K562 (cell line): ENCODE data around the gene TMEFF1.
A peak's percentile ranks its signal among the peaks of the same experiment; 100 is the strongest.

ENCODE experiments used
- ATF3 ChIP-seq, 2 experiments: fragments of 450-650 bp in 1 of 2; sonication (generic) in 1 of 2; formaldehyde crosslinking in 1 of 2; IDR thresholded peaks in 1 of 2; conservative IDR thresholded peaks in 1 of 2; 2 replicates each; pipeline versions ENCODE4 v1.6.1 to v1.8.1; 2016 to 2023; ENCODE audit warnings: mild to moderate bottlenecking in 2 of 2, moderate library complexity in 2 of 2, inconsistent platforms in 1 of 2, missing genetic modification reagents in 1 of 2
- BCOR ChIP-seq: fragments of 450-650 bp; IDR thresholded peaks from 2 replicates; pipeline ENCODE4 v1.6.1; 2016
- E2F5 ChIP-seq: sonication (generic); formaldehyde crosslinking; IDR thresholded peaks from 2 replicates; pipeline ENCODE4 v1.8.0; 2022; ENCODE audit warnings: mild to moderate bottlenecking, missing genetic modification reagents
- ELF1 ChIP-seq: fragments of 200-800 bp; sonication (Bioruptor generic); IDR thresholded peaks from 2 replicates; pipeline ENCODE4 v1.6.1; 2016; ENCODE audit warnings: missing genetic modification characterization, missing compliant biosample characterization
- HDAC2 ChIP-seq: fragments of 450-650 bp; IDR thresholded peaks from 2 replicates; pipeline ENCODE4 v1.6.1; 2016; ENCODE audit warnings: mild to moderate bottlenecking
- MAFF ChIP-seq: IDR thresholded peaks from 2 replicates; pipeline ENCODE4 v1.6.1; 2012; ENCODE audit warnings: low read length, improper control_type of control experiment
- MIER1 ChIP-seq: fragments of 450-650 bp; IDR thresholded peaks from 2 replicates; pipeline ENCODE4 v1.6.1; 2016; ENCODE audit warnings: antibody characterized with exemption, mild to moderate bottlenecking, low read depth
- NCOA4 ChIP-seq: fragments of 450-650 bp; IDR thresholded peaks from 2 replicates; pipeline ENCODE4 v1.6.1; 2018; ENCODE audit warnings: mild to moderate bottlenecking; ENCODE audit not compliant: partially characterized antibody
- RAD21 ChIP-seq, 2 experiments: fragments of 250-450 bp in 1 of 2; fragments of 450-650 bp in 1 of 2; sonication (Bioruptor Pico) in 1 of 2; formaldehyde crosslinking in 1 of 2; IDR thresholded peaks in 1 of 2; conservative IDR thresholded peaks in 1 of 2; 2 replicates each; pipeline versions ENCODE4 v1.4.0 to v1.8.0; 2020 to 2022; ENCODE audit warnings: mild to moderate bottlenecking in 2 of 2, moderate library complexity in 1 of 2
- ZNF24 ChIP-seq: fragments of 450-650 bp; IDR thresholded peaks from 2 replicates; pipeline ENCODE4 v1.6.1; 2016
- ZNF717 ChIP-seq: fragments of 250-450 bp; sonication (Bioruptor Pico); IDR thresholded peaks from 2 replicates; pipeline ENCODE4 v1.5.0; 2021
- TF ChIP-seq, protein P1 (sequence below): sonication (generic); formaldehyde crosslinking; IDR thresholded peaks from 2 replicates; pipeline ENCODE4 v1.8.1; 2023; ENCODE audit warnings: mild to moderate bottlenecking, missing genetic modification reagents
- TF ChIP-seq, protein P2 (sequence below), 3 experiments: IDR thresholded peaks in 2 of 3; conservative IDR thresholded peaks in 1 of 3; 2 replicates each; pipeline ENCODE4 v1.5.1; 2011 to 2012; ENCODE audit warnings: low read length in 3 of 3, mild to moderate bottlenecking in 3 of 3, control low read depth in 2 of 3, improper control_type of control experiment in 1 of 3, inconsistent platforms in 1 of 3, low read depth in 1 of 3, mixed read lengths in 1 of 3, moderate library complexity in 1 of 3; ENCODE audit not compliant: insufficient read depth in 2 of 3

DNA sequence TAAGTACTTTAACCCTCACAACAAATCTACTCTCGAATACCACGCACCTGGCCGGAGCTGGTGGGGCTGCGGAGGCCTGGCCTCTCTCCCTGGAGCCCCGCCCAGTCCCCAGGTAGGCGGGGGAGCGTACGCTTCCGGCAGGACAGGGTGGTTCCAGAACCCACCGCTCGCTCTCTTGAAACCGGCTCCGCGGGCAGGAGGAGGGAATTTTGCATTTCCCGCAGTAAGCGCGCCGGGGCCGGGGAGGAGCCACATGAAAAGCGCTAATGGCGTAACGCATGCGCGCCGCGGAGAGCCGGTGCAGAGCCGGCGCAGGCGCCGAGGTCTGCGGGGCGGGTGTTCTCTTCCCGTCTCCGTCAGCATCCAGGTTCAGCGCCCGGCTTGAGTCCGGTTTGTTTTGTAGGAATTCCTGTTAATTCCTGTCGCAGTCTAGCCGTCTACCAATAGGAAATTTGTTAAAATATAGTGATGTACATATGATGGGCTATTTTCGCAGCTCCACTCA, 125.7 kb downstream of the TMEFF1 start:
- TF ChIP-seq ELF1 (no peak), NCOA4 (no peak), ZNF24 (peak; percentile 99), ATF3 (IDR thresholded peaks at IDR 0.05) (no peak), ATF3 (CRISPR knock-in tag; conservative IDR thresholded peaks at IDR 0.05) (no peak), MIER1 (no peak), BCOR (no peak), HDAC2 (no peak), RAD21 (CRISPR knock-in tag; conservative IDR thresholded peaks at IDR 0.05 in 1 of 2, IDR thresholded peaks at IDR 0.05 in 1 of 2) (no peak), E2F5 (no peak), ZNF717 (CRISPR knock-in tag) (no peak), MAFF (no peak)
- TF ChIP-seq, protein P1, sequence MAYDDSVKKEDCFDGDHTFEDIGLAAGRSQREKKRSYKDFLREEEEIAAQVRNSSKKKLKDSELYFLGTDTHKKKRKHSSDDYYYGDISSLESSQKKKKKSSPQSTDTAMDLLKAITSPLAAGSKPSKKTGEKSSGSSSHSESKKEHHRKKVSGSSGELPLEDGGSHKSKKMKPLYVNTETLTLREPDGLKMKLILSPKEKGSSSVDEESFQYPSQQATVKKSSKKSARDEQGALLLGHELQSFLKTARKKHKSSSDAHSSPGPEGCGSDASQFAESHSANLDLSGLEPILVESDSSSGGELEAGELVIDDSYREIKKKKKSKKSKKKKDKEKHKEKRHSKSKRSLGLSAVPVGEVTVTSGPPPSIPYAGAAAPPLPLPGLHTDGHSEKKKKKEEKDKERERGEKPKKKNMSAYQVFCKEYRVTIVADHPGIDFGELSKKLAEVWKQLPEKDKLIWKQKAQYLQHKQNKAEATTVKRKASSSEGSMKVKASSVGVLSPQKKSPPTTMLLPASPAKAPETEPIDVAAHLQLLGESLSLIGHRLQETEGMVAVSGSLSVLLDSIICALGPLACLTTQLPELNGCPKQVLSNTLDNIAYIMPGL (CRISPR knock-in tag): no peak
- TF ChIP-seq, protein P2, sequence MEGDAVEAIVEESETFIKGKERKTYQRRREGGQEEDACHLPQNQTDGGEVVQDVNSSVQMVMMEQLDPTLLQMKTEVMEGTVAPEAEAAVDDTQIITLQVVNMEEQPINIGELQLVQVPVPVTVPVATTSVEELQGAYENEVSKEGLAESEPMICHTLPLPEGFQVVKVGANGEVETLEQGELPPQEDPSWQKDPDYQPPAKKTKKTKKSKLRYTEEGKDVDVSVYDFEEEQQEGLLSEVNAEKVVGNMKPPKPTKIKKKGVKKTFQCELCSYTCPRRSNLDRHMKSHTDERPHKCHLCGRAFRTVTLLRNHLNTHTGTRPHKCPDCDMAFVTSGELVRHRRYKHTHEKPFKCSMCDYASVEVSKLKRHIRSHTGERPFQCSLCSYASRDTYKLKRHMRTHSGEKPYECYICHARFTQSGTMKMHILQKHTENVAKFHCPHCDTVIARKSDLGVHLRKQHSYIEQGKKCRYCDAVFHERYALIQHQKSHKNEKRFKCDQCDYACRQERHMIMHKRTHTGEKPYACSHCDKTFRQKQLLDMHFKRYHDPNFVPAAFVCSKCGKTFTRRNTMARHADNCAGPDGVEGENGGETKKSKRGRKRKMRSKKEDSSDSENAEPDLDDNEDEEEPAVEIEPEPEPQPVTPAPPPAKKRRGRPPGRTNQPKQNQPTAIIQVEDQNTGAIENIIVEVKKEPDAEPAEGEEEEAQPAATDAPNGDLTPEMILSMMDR (IDR thresholded peaks at IDR 0.05 in 2 of 3, conservative IDR thresholded peaks at IDR 0.05 in 1 of 3; ENCODE audit: insufficient read depth in 2 of 3, low read depth in 1 of 3, low read length in 3 of 3): no peak; a peak in 1 of 6 replicates
